ENCODE results near the gene CMIP.

CMIP gene

GRCh38 chr16:81692571-81692970 lies 248.0 kb downstream of the CMIP start:
- H3K9me3 ChIP-seq = no peaks in the 10 kb centered on the region

GRCh38 chr16:81693041-81693743 lies 248.6 kb downstream of the CMIP start:
- no peaks in the 10 kb centered on the region for H3K4me1 ChIP-seq
- no peaks in the 10 kb centered on the region for H3K9me3 ChIP-seq
- H3K4me3 ChIP-seq = no peak overlapping the region
- H3K36me3 ChIP-seq = peaks cover 0 to 49% (median 22%) of the 10 kb centered on the region in 3 donors
- H3K27me3 ChIP-seq = no peaks in the 10 kb centered on the region
- no peak for TF ChIP-seq CTCF (IDR thresholded peaks at IDR 0.05)
- H3K27ac ChIP-seq = no peak overlapping the region
- intact Hi-C loops (cut with DNase I; ENCODE audit: low total_unique reads) = no loop called here
- DNase-seq = no peak

More at GRCh38 chr16:81692571-81692970, 248.0 kb downstream of the CMIP start:
- Histone ChIP-seq H3K27ac (no peak overlapping the region), H3K4me1 (no peaks in the 10 kb centered on the region), H3K4me3 (no peak overlapping the region), H3K36me3 (peaks cover 0 to 43% (median 22%) of the 10 kb centered on the region in 3 donors), H3K27me3 (no peaks in the 10 kb centered on the region)
- no peak for DNase-seq
- TF ChIP-seq CTCF (IDR thresholded peaks at IDR 0.05) = no peak
- intact Hi-C loops (cut with DNase I; ENCODE audit: low total_unique reads) = no loop called here

GRCh38 chr16:81693744-81694303 lies 249.2 kb downstream of the CMIP start:
- no peak for DNase-seq

GRCh38 chr16:81694494-81695280 lies 250.1 kb downstream of the CMIP start:
- peaks cover 0 to 56% (median 25%) of the 10 kb centered on the region in 3 donors for H3K36me3 ChIP-seq
- no peaks in the 10 kb centered on the region for H3K9me3 ChIP-seq
- no peak for DNase-seq
- no peak overlapping the region for H3K4me3 ChIP-seq
- intact Hi-C loops (cut with DNase I; ENCODE audit: low total_unique reads) = no loop called here
- no peaks in the 10 kb centered on the region for H3K4me1 ChIP-seq
- H3K27ac ChIP-seq = no peak overlapping the region
- H3K27me3 ChIP-seq = no peaks in the 10 kb centered on the region
- no peak for TF ChIP-seq CTCF (IDR thresholded peaks at IDR 0.05)

More at GRCh38 chr16:81693744-81694303, 249.2 kb downstream of the CMIP start:
- no peaks in the 10 kb centered on the region for H3K9me3 ChIP-seq
- H3K36me3 ChIP-seq = peaks cover 0 to 54% (median 22%) of the 10 kb centered on the region in 3 donors
- no peaks in the 10 kb centered on the region for H3K4me1 ChIP-seq
- intact Hi-C loops (cut with DNase I; ENCODE audit: low total_unique reads) = no loop called here
- H3K27me3 ChIP-seq = no peaks in the 10 kb centered on the region
- H3K27ac ChIP-seq = no peak overlapping the region
- no peak overlapping the region for H3K4me3 ChIP-seq
- no peak for TF ChIP-seq CTCF (IDR thresholded peaks at IDR 0.05)

- no peak for DNase-seq
- Histone ChIP-seq H3K4me1 (no peaks in the 10 kb centered on the region), H3K27ac (no peak overlapping the region), H3K9me3 (no peaks in the 10 kb centered on the region), H3K4me3 (no peak overlapping the region), H3K36me3 (peaks cover 0 to 64% (median 25%) of the 10 kb centered on the region in 3 donors), H3K27me3 (no peaks in the 10 kb centered on the region)
- no peak for TF ChIP-seq CTCF (IDR thresholded peaks at IDR 0.05)
- intact Hi-C loops (cut with DNase I; ENCODE audit: low total_unique reads) = no loop called here
Observed at GRCh38 chr16:81695321-81696165, 250.9 kb downstream of the CMIP start.
